Amniotic epithelial cell (primary cell): ENCODE results near the gene GNG7.
A peak's percentile ranks its signal among the peaks of the same experiment; 100 is the strongest.
"Not testable (repeated sequence)": the region's sequence is repeated elsewhere in the genome, so short reads cannot be mapped to it uniquely, and the experiment has no call there.

Source experiments
- DNase-seq: peaks from one replicate; pipeline ENCODE4 v3.0.0-alpha.2; 2010; ENCODE audit warnings: low read depth

GNG7 gene

GRCh38 chr19:2507109-2507508 is 195.4 kb downstream of the GNG7 start:
- DNase-seq = peak; percentile 29

GRCh38 chr19:2506656-2507055 is 195.8 kb downstream of the GNG7 start:
- DNase-seq = not testable (repeated sequence)

- DNase-seq = no peak
These were observed 198.9 kb downstream of the GNG7 start for GRCh38 chr19:2503521-2504109.

GRCh38 chr19:2500841-2501261 is 201.6 kb downstream of the GNG7 start:
- no peak for DNase-seq

GRCh38 chr19:2500156-2500555 is 202.3 kb downstream of the GNG7 start:
- DNase-seq = no peak

- DNase-seq = no peak
These were observed 205.3 kb downstream of the GNG7 start for GRCh38 chr19:2497186-2497585.

GRCh38 chr19:2495651-2496316 is 206.7 kb downstream of the GNG7 start:
- DNase-seq = no peak

- DNase-seq = peak; percentile 45
These were observed 207.3 kb downstream of the GNG7 start for GRCh38 chr19:2495130-2495641.

- peak; percentile 71 for DNase-seq
These were observed 207.9 kb downstream of the GNG7 start for GRCh38 chr19:2494447-2495129.

GRCh38 chr19:2494084-2494446 is 208.4 kb downstream of the GNG7 start:
- DNase-seq = peak; percentile 88

- not testable (repeated sequence) for DNase-seq
These were observed 209.0 kb downstream of the GNG7 start for GRCh38 chr19:2493448-2493847.

GRCh38 chr19:2492870-2493269 is 209.6 kb downstream of the GNG7 start:
- DNase-seq = no peak

- DNase-seq = peak; percentile 95
These were observed 211.2 kb downstream of the GNG7 start for GRCh38 chr19:2491130-2491801.

GRCh38 chr19:2490659-2491058 is 211.8 kb downstream of the GNG7 start:
- DNase-seq = no peak

GRCh38 chr19:2488942-2489731 is 213.4 kb downstream of the GNG7 start:
- no peak for DNase-seq

GRCh38 chr19:2488405-2488941 is 214.0 kb downstream of the GNG7 start:
- DNase-seq = no peak

GRCh38 chr19:2487842-2488241 is 214.7 kb downstream of the GNG7 start:
- DNase-seq = no peak

GRCh38 chr19:2487090-2487489 is 215.4 kb downstream of the GNG7 start:
- DNase-seq = no peak

GRCh38 chr19:2485428-2485827 is 217.1 kb downstream of the GNG7 start:
- DNase-seq = no peak

GRCh38 chr19:2484178-2484937 is 218.1 kb downstream of the GNG7 start:
- no peak for DNase-seq
